Measurements from ENCODE around the gene CCDC57.
"Not testable (repeated sequence)": the region's sequence is repeated elsewhere in the genome, so short reads cannot be mapped to it uniquely, and the experiment has no call there.

The CCDC57 gene

DNA sequence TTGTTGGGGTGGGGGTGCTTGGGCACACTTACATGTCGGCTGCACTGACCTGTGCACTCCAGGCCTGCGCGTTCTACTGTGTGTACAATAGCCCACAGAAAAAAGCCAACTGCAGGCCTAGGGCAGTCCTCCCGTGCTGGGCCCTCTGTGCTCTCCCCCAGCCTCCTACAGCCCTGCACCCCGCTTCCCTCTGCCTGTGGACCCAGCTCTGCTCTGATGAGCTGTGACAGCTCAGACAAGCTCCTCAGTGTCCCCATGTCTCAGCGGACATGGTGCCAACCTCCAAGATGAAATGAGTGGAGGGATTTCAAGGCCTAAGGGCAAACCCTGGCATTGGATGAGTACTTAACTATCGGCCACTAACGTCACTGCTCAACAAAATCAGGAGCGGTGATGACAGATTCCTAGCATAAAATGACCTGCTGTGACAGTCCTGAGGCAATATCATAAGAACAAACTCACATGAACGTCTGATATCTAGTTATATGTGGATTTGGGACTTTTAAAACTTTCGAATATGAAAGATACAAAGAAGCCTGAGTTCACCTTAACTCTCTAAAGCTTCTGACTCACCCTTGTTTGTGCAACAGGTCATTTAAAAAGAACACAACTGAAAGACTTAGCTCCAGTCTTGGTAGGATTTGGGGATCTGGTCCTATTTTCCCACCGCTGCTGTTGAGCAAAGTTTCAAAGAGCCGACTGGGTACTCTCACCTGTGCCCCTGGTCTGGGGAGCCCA lies 34.7 kb downstream of the CCDC57 start:
- no peak overlapping the region for H3K4me3 ChIP-seq (ENCODE audit: low read length)
- TF ChIP-seq, protein P1, sequence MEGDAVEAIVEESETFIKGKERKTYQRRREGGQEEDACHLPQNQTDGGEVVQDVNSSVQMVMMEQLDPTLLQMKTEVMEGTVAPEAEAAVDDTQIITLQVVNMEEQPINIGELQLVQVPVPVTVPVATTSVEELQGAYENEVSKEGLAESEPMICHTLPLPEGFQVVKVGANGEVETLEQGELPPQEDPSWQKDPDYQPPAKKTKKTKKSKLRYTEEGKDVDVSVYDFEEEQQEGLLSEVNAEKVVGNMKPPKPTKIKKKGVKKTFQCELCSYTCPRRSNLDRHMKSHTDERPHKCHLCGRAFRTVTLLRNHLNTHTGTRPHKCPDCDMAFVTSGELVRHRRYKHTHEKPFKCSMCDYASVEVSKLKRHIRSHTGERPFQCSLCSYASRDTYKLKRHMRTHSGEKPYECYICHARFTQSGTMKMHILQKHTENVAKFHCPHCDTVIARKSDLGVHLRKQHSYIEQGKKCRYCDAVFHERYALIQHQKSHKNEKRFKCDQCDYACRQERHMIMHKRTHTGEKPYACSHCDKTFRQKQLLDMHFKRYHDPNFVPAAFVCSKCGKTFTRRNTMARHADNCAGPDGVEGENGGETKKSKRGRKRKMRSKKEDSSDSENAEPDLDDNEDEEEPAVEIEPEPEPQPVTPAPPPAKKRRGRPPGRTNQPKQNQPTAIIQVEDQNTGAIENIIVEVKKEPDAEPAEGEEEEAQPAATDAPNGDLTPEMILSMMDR (IDR thresholded peaks at IDR 0.05; ENCODE audit: insufficient read depth, low read depth, low read length, missing control alignments): no peak
- peak; percentile 18 for DNase-seq (ENCODE audit: low read depth)

DNA sequence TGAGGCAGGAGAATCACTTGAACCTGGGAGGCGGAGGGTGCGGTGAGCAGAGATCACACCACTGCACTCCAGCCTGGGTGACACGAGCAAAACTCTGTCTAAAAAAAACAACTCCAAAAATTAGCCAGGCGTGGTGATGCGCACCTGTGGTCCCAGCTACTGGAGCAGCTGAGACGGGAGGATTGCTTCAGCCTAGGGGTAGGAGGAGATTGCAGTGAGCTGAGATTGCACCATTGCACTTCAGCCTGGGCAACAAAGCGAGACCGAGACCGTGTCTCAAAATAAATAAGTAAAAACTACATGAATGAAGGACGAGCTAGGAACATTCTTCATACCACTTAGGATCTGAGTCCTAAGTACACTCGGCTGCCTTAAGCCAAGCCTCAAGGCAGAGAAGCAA lies 35.4 kb downstream of the CCDC57 start:
- TF ChIP-seq, protein P1 (IDR thresholded peaks at IDR 0.05; ENCODE audit: insufficient read depth, low read depth, low read length, missing control alignments): no peak
- no peak for DNase-seq (ENCODE audit: low read depth)
- no peak overlapping the region for H3K4me3 ChIP-seq (ENCODE audit: low read length)

DNA sequence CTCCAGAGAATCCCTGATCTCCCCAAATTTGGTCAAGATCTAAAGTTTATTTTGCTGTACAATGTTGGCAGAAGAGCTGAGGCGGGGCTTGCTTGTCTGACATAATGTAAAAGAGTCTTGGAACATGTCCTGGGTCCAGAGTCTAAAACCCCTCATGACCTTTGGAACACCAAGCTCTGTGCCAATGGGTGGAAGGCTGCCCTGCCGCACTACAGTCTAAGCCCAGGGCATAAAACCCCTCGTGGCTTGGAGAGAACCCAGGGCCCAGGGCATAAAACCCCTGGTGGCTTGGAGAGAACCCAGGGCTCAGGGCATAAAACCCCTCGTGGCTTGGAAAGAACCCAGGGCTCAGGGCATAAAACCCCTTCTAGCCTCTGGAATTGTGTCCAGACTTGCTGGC lies 36.7 kb downstream of the CCDC57 start:
- no peak overlapping the region for H3K4me3 ChIP-seq (ENCODE audit: low read length)
- no peak for DNase-seq (ENCODE audit: low read depth)
- TF ChIP-seq, protein P1 (IDR thresholded peaks at IDR 0.05; ENCODE audit: insufficient read depth, low read depth, low read length, missing control alignments): no peak

DNA sequence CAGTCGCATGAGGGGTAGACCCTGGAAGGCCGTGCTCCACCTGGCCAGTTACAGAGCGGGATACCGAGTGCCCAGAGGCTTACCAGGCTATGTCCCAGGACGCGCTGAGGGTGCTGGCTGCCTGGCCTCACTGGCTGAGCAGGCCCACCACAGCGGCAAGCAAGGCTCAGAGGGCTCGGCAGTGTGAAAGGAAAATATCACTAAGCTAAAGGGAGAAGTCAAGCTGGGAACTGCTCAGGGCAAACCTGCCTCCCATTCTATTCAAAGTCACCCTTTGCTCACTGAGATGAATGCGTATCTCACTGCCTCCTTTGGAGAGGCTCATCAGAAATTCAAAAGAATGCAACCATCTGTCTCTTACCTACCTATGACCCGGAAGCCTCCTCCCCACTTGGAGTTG lies 37.4 kb downstream of the CCDC57 start:
- no peak for DNase-seq (ENCODE audit: low read depth)
- H3K4me3 ChIP-seq (ENCODE audit: low read length): no peak overlapping the region
- TF ChIP-seq, protein P1 (IDR thresholded peaks at IDR 0.05; ENCODE audit: insufficient read depth, low read depth, low read length, missing control alignments): no peak

DNA sequence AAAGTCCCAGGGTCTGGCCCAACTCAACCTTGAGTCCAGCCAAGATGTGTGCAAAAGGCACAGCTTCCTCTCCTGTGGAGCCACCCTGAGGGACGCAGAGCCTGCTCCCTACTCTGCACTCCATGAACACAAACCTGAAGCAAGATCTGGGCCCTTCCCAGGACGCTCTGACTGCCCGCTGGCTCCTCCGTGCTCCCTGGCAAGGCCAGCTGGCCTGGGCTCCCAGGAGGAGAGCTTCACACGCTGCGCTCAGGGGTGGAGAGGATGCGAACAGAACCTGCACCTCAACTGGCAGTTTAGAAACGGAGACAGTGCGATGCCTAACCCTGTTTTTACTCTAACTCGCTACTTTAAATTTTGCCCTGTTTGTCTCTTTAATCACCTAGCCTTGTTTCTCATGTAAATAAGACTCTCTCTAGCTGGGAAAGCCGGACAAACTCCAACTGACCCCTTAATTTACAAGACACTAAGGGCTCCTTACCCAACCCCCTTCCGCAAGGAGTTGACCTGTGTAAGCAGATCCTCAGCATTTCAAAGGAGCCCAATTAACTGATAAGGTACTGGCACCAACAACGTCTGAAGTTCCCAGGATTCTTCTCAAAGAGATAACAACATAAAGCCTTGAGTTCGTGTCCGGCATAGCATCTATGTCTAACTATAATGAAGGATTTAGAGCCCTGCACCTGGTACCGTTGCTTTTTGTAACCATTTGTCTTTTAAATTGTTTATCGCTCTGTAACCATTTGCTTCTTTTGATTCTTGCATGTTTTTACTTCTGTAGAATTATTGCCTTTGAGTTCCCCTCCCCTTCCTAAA lies 38.4 kb downstream of the CCDC57 start:
- DNase-seq (ENCODE audit: low read depth); H3K4me3 ChIP-seq (ENCODE audit: low read length): not testable (repeated sequence)

DNA sequence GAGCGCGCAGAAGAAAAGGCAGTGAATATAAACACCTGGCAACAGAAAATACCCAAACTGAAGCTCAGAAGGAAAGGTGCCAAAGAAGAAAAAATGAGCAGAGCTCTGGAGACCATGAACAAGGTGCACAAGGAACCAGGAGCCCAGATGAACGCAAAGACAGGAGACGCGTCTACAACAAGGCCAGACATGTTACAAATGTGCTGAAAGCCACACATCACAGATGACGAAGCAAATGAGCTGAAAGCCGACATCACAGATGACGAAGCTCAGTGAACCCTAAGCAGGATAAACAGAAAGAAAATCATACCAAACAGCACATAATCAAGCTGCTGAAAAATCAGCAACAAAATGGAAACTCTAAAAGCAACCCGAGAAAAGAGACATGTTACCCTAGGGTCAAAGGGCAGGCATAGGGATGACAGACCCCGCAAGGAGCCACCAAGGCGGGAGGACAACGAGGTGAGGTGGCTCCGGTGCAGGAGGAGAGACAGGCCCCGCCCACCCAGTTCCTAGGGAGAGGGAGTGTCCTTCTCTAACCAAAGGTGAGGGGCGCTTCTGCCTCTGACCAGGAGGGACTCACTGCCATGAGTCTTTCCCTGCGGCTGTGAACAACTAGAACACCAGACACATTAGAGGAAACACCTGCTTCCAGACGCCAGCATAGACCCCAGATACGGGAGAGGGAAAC lies 39.1 kb downstream of the CCDC57 start:
- H3K4me3 ChIP-seq (ENCODE audit: low read length): no peak overlapping the region
- peak; percentile 86 for DNase-seq (ENCODE audit: low read depth)
- TF ChIP-seq, protein P1 (IDR thresholded peaks at IDR 0.05; ENCODE audit: insufficient read depth, low read depth, low read length, missing control alignments): no peak

DNA sequence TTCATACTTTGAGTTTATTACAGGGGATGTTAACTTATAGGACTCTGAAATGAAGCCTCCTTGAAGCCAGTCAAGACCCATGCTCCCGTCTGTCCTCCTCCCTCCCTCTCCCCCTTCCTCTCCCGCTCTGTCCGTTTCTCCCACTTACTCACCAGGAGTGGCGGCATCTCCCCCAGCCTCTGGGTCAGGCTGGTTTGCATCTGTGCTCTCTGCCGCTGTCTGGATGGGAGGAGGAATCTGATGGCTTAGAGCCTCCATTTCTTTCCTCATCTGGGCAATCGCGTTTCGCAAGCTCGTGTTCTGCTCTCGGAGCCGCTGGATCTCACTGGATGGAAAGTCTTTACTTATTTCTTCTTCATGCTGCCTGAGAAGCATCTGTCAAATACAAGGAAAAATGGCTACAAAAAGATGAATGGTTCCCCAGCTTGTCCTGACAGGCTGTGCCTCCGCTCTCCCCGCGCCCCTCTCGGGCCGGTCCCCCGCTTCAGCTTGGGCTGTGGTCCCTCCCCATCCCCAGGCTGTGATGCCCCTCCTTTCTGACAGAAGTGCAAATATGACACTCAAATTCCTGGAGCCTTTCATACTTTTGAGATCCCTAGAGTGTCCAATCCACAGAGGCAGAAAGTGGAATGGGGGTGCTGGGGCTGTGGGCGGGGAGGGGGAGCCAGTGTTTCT lies 40.0 kb downstream of the CCDC57 start:
- H3K4me3 ChIP-seq (ENCODE audit: low read length): no peak overlapping the region
- DNase-seq (ENCODE audit: low read depth): no peak
- TF ChIP-seq, protein P1 (IDR thresholded peaks at IDR 0.05; ENCODE audit: insufficient read depth, low read depth, low read length, missing control alignments): no peak

All from epithelial cell of esophagus (primary cell).